Endothelial cell of umbilical vein (primary cell): Measurements from ENCODE around the gene FBXL17.

Source experiments
- EZH2 ChIP-seq: IDR thresholded peaks from 2 replicates; pipeline ENCODE4 v1.6.1; 2012; ENCODE audit warnings: borderline replicate concordance, low read depth, mild to moderate bottlenecking, moderate library complexity, low read length, inconsistent platforms; ENCODE audit not compliant: severe bottlenecking
- FOS ChIP-seq: IDR thresholded peaks from 2 replicates; pipeline ENCODE4 v1.6.1; 2011; ENCODE audit warnings: mild to moderate bottlenecking, low read length, moderate library complexity, borderline replicate concordance; ENCODE audit not compliant: insufficient read depth
- JUN ChIP-seq: IDR thresholded peaks from 2 replicates; pipeline ENCODE4 v1.6.1; 2011; ENCODE audit warnings: borderline replicate concordance, low read depth; ENCODE audit not compliant: insufficient read length, insufficient read depth
- MYC ChIP-seq: IDR thresholded peaks from one replicate; pipeline ENCODE4 v1.6.1; 2011; ENCODE audit warnings: mild to moderate bottlenecking, low read depth, low read length
- POLR2A ChIP-seq: IDR thresholded peaks from 2 replicates; pipeline ENCODE4 v1.6.1; 2012; ENCODE audit warnings: low read depth, mild to moderate bottlenecking, control low read depth, low read length
- POLR2AphosphoS5 ChIP-seq: IDR thresholded peaks from 2 replicates; pipeline ENCODE4 v1.6.1; 2012; ENCODE audit warnings: low read depth, mild to moderate bottlenecking, control low read depth, low read length, moderate library complexity; ENCODE audit not compliant: insufficient read depth
- TF ChIP-seq, protein P1 (sequence below), 2 donors: IDR thresholded peaks; 1 replicate in 1 of 2; 2 replicates in 1 of 2; pipeline ENCODE4 v1.5.1; 2011; ENCODE audit warnings: low read length in 2 of 2, mild to moderate bottlenecking in 2 of 2, moderate library complexity in 2 of 2, control low read depth in 1 of 2, inconsistent platforms in 1 of 2, low read depth in 1 of 2; ENCODE audit not compliant: insufficient read depth in 1 of 2; ENCODE audit errors: extremely low read depth in 1 of 2
- TF ChIP-seq, protein P2 (sequence below): IDR thresholded peaks from 2 replicates; pipeline ENCODE4 v1.6.1; 2011; ENCODE audit not compliant: insufficient read depth, insufficient read length

DNA sequence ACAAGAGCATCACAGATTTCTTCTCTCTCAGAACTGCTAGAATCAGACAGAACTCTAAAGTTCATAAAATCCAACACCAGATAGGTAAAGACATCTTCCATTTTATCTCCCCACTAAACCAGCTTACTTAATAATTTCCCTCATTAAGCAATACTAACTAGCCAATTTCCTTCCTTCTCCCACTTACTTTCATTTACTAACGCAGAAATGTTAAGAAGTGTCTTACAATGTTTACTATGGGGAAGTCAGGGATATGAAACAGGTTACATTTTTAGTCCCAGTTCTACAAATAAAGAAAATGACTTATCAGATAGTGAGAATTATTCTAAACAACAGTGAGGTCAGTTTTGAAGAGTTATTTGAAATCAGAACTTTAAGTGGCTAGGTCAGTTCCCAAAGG is 236.5 kb downstream of the FBXL17 start:
- TF ChIP-seq, protein P1, sequence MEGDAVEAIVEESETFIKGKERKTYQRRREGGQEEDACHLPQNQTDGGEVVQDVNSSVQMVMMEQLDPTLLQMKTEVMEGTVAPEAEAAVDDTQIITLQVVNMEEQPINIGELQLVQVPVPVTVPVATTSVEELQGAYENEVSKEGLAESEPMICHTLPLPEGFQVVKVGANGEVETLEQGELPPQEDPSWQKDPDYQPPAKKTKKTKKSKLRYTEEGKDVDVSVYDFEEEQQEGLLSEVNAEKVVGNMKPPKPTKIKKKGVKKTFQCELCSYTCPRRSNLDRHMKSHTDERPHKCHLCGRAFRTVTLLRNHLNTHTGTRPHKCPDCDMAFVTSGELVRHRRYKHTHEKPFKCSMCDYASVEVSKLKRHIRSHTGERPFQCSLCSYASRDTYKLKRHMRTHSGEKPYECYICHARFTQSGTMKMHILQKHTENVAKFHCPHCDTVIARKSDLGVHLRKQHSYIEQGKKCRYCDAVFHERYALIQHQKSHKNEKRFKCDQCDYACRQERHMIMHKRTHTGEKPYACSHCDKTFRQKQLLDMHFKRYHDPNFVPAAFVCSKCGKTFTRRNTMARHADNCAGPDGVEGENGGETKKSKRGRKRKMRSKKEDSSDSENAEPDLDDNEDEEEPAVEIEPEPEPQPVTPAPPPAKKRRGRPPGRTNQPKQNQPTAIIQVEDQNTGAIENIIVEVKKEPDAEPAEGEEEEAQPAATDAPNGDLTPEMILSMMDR (IDR thresholded peaks at IDR 0.05; ENCODE audit: extremely low read depth in 1 of 2, insufficient read depth in 1 of 2, low read depth in 1 of 2, low read length in 2 of 2), result no peak
- no peak for TF ChIP-seq FOS
- no peak for TF ChIP-seq MYC
- no peak for TF ChIP-seq POLR2A
- TF ChIP-seq POLR2AphosphoS5, result no peak
- no peak for TF ChIP-seq EZH2
- no peak for TF ChIP-seq JUN
- TF ChIP-seq, protein P2, sequence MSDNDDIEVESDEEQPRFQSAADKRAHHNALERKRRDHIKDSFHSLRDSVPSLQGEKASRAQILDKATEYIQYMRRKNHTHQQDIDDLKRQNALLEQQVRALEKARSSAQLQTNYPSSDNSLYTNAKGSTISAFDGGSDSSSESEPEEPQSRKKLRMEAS, result no peak
